NCI-H1417 treated with DMSO at 0.1 percent for 48 hours (cell line): ENCODE measurements around the gene CTDNEP1.

Source experiments
- DNase-seq: peaks from one replicate; lab custom pipeline; 2025; lab: John Stamatoyannopoulos, UW

CTDNEP1 gene

GRCh38 chr17:7228920-7229319, 22.6 kb downstream of the CTDNEP1 start:
- DNase-seq = no peak

- DNase-seq = no peak
Observed at GRCh38 chr17:7226721-7227710, 24.5 kb downstream of the CTDNEP1 start.

- no peak for DNase-seq
Observed at GRCh38 chr17:7225711-7226331, 25.7 kb downstream of the CTDNEP1 start.

GRCh38 chr17:7224661-7225111, 26.8 kb downstream of the CTDNEP1 start:
- DNase-seq = no peak

GRCh38 chr17:7224110-7224509, 27.4 kb downstream of the CTDNEP1 start:
- no peak for DNase-seq

- no peak for DNase-seq
Observed at GRCh38 chr17:7223375-7223774, 28.2 kb downstream of the CTDNEP1 start.

GRCh38 chr17:7222972-7223292, 28.6 kb downstream of the CTDNEP1 start:
- DNase-seq = no peak

- DNase-seq = no peak
Observed at GRCh38 chr17:7222093-7222971, 29.2 kb downstream of the CTDNEP1 start.

GRCh38 chr17:7221278-7222092, 30.0 kb downstream of the CTDNEP1 start:
- no peak for DNase-seq

- DNase-seq = no peak
Observed at GRCh38 chr17:7220593-7221277, 30.8 kb downstream of the CTDNEP1 start.

GRCh38 chr17:7219812-7220592, 31.5 kb downstream of the CTDNEP1 start, which contains the start of the genes ACADVL and DLG4:
Gene ACADVL (plus strand): TSS chr17:7219938. CDS start chr17:7219985, 47 bp downstream.
Gene DLG4 (minus strand): TSS chr17:7219836.
- no peak for DNase-seq

- DNase-seq = no peak
Observed at GRCh38 chr17:7219229-7219811, 32.2 kb downstream of the CTDNEP1 start.

- no peak for DNase-seq
Observed at GRCh38 chr17:7218758-7219157, 32.8 kb downstream of the CTDNEP1 start.

- no peak for DNase-seq
Observed at GRCh38 chr17:7218166-7218565, 33.4 kb downstream of the CTDNEP1 start.

GRCh38 chr17:7217113-7217987, 34.2 kb downstream of the CTDNEP1 start:
- DNase-seq = no peak

- DNase-seq = no peak
Observed at GRCh38 chr17:7216242-7217112, 35.1 kb downstream of the CTDNEP1 start.

- no peak for DNase-seq
Observed at GRCh38 chr17:7215652-7216180, 35.8 kb downstream of the CTDNEP1 start.
